ENCODE measurements around the gene ZNF768. TPM values are rescaled to one million over a fixed set of nuclear protein-coding genes. Genes with fewer than 3 reads are reported as not detected.

Gene ZNF768
- total and polyA plus RNA-seq, 2 of the 13 experiments (the other 11 are each of a cell fraction or from before 2014, with no cell fraction given) = 26.7 to 34.4 TPM

GRCh38 chr16:30488764-30489605, 37.4 kb downstream of the ZNF768 start (continued):
- TF ChIP-seq, protein P1, sequence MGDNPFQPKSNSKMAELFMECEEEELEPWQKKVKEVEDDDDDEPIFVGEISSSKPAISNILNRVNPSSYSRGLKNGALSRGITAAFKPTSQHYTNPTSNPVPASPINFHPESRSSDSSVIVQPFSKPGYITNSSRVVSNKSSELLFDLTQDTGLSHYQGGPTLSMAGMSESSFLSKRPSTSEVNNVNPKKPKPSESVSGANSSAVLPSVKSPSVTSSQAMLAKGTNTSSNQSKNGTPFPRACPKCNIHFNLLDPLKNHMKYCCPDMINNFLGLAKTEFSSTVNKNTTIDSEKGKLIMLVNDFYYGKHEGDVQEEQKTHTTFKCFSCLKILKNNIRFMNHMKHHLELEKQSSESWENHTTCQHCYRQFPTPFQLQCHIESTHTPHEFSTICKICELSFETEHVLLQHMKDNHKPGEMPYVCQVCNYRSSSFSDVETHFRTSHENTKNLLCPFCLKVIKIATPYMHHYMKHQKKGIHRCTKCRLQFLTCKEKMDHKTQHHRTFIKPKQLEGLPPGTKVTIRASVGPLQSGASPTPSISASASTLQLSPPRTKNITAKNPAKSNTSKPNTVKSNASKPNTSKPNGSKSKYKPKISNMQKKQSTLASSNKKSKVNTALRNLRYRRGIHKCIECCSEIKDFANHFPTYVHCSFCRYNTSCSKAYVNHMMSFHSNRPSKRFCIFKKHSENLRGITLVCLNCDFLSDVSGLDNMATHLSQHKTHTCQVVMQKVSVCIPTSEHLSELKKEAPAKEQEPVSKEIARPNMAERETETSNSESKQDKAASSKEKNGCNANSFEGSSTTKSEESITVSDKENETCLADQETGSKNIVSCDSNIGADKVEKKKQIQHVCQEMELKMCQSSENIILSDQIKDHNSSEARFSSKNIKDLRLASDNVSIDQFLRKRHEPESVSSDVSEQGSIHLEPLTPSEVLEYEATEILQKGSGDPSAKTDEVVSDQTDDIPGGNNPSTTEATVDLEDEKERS (CRISPR knock-in tag; IDR thresholded peaks at IDR 0.05) = peak; percentile 96
- TF ChIP-seq ZNF891 (CRISPR knock-in tag; IDR thresholded peaks at IDR 0.05) (no peak), ZBTB1 (CRISPR knock-in tag; IDR thresholded peaks at IDR 0.05; ENCODE audit: borderline replicate concordance) (no peak), HNF1A (IDR thresholded peaks at IDR 0.05; ENCODE audit: low read depth) (no peak), HNF1A (CRISPR knock-in tag; IDR thresholded peaks at IDR 0.05; ENCODE audit: borderline replicate concordance) (no peak), ZBTB4 (CRISPR knock-in tag; IDR thresholded peaks at IDR 0.05; ENCODE audit: borderline replicate concordance) (no peak), GABPA (IDR thresholded peaks at IDR 0.05; ENCODE audit: low read depth, low read length) (no peak), GABPA (CRISPR knock-in tag; IDR thresholded peaks at IDR 0.05; ENCODE audit: low read depth) (peak; percentile 70), SMARCE1 (IDR thresholded peaks at IDR 0.05; ENCODE audit: borderline replicate concordance) (no peak), RBM39 (IDR thresholded peaks at IDR 0.05; ENCODE audit: low read depth, low read length, poor library complexity, severe bottlenecking) (no peak)
- TF ChIP-seq, protein P2, sequence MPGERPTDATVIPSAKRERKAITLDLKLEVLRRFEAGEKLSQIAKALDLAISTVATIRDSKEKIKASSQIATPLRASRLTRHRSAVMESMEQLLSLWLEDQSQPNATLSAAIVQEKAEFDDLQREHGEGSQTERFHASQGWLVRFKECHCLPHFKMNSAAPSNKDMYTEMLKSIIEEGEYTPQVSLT (CRISPR knock-in tag; IDR thresholded peaks at IDR 0.05; ENCODE audit: borderline replicate concordance, low read depth) = no peak
- TF ChIP-seq, protein P3, sequence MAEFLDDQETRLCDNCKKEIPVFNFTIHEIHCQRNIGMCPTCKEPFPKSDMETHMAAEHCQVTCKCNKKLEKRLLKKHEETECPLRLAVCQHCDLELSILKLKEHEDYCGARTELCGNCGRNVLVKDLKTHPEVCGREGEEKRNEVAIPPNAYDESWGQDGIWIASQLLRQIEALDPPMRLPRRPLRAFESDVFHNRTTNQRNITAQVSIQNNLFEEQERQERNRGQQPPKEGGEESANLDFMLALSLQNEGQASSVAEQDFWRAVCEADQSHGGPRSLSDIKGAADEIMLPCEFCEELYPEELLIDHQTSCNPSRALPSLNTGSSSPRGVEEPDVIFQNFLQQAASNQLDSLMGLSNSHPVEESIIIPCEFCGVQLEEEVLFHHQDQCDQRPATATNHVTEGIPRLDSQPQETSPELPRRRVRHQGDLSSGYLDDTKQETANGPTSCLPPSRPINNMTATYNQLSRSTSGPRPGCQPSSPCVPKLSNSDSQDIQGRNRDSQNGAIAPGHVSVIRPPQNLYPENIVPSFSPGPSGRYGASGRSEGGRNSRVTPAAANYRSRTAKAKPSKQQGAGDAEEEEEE (CRISPR knock-in tag; IDR thresholded peaks at IDR 0.05; ENCODE audit: borderline replicate concordance) = peak; percentile 34; the same call in 1 of the 2 replicates

All from HepG2 (cell line).